Activated CD4-positive, alpha-beta T cell treated with anti-CD3 and anti-CD28 coated beads, Interleukin-2, amount 10 ng/mL, durations not matched to agents 24 days and 14 days (primary cell): Measurements from ENCODE around the gene SERPINB10. TPM values are rescaled to one million over a fixed set of nuclear protein-coding genes. Genes with fewer than 3 reads are reported as not detected.

Source experiments
- DNase-seq: peaks from one replicate; pipeline ENCODE4 v3.0.0; 2022
- H3K27ac Mint-ChIP-seq: one replicate; pipeline ENCODE4 v1.8.0; 2022; ENCODE audit warnings: mild to moderate bottlenecking, mixed read lengths
- H3K27me3 Mint-ChIP-seq: one replicate; pipeline ENCODE4 v1.8.0; 2022; ENCODE audit warnings: mixed read lengths
- H3K36me3 Mint-ChIP-seq: one replicate; pipeline ENCODE4 v1.8.0; 2022; ENCODE audit warnings: low read depth, mild to moderate bottlenecking, mixed read lengths
- H3K4me1 Mint-ChIP-seq: one replicate; pipeline ENCODE4 v1.8.0; 2021; ENCODE audit warnings: mixed read lengths
- H3K4me3 Mint-ChIP-seq: one replicate; pipeline ENCODE4 v1.8.0; 2022; ENCODE audit warnings: mild to moderate bottlenecking, moderate library complexity, mixed read lengths
- H3K9me3 Mint-ChIP-seq: one replicate; pipeline ENCODE4 v1.8.0; 2021; ENCODE audit warnings: mixed read lengths
- intact Hi-C: fragments of 100-400 bp; cut with micrococcal nuclease; formaldehyde crosslinking; loops from one replicate; pipeline ENCODE4 v1.15.1; 2023
- total RNA-seq: library from RNA; stranded (reverse); gene quantifications from 2 replicates; pipeline ENCODE4 v1.2.3, GENCODE V29; 2022

Gene SERPINB10
- total RNA-seq, result not detected in 2 replicates

GRCh38 chr18:63907664-63908063, at the start of gene SERPINB10:
SERPINB10 (plus strand) TSS chr18:63907958; CDS start chr18:63915511, 7,553 bp downstream.
- Mint-ChIP-seq H3K27me3 (peaks cover 34% of the 10 kb centered on the region), H3K27ac (no peak within 1 kb of the TSS), H3K36me3 (no peaks in the 10 kb centered on the region), H3K4me3 (no peak within 1 kb of the TSS), H3K4me1 (peaks cover 2% of the 10 kb centered on the region), H3K9me3 (no peaks in the 10 kb centered on the region)
- no peak for DNase-seq
- intact Hi-C loops, result no loop called here

DNA sequence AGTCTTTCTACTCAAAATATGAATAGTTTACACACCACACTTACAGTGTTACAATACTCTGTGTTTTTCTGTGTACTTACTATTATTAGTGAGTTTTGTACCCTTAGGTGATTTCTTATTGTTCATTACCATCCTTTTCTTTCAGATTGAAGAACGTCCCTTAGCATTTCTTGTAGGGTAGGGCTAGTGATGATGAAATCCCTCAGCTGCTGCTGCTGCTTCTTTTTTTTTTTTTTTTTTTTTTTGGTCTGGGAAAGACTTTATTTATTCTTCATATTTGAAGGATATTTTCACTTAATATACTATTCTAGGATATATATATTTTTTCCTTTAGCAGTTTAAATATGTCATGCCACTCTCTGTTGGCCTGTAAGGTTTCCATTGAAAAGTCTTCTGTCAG, 49.3 kb upstream of the SERPINB10 start:
- intact Hi-C loops, result no loop called here
- DNase-seq, result no peak
- H3K4me3 Mint-ChIP-seq, result no peak overlapping the region
- no peaks in the 10 kb centered on the region for H3K4me1 Mint-ChIP-seq
- no peaks in the 10 kb centered on the region for H3K36me3 Mint-ChIP-seq
- H3K9me3 Mint-ChIP-seq, result no peaks in the 10 kb centered on the region
- no peak overlapping the region for H3K27ac Mint-ChIP-seq
- peaks cover 17% of the 10 kb centered on the region for H3K27me3 Mint-ChIP-seq

- H3K4me3 Mint-ChIP-seq, result no peak overlapping the region
- no peaks in the 10 kb centered on the region for H3K4me1 Mint-ChIP-seq
- intact Hi-C loops, result no loop called here
- H3K27ac Mint-ChIP-seq, result no peak overlapping the region
- no peaks in the 10 kb centered on the region for H3K9me3 Mint-ChIP-seq
- H3K36me3 Mint-ChIP-seq, result no peaks in the 10 kb centered on the region
- DNase-seq, result no peak
- H3K27me3 Mint-ChIP-seq, result peaks cover 17% of the 10 kb centered on the region
Measured at GRCh38 chr18:63859781-63860475, 47.8 kb upstream of the SERPINB10 start.

- Mint-ChIP-seq H3K27me3 (peaks cover 15% of the 10 kb centered on the region), H3K36me3 (no peaks in the 10 kb centered on the region), H3K9me3 (no peaks in the 10 kb centered on the region), H3K4me1 (no peaks in the 10 kb centered on the region), H3K4me3 (no peak overlapping the region), H3K27ac (no peak overlapping the region)
- no peak for DNase-seq
- intact Hi-C loops, result no loop called here
Measured at GRCh38 chr18:63860531-63860930, 47.2 kb upstream of the SERPINB10 start.

DNA sequence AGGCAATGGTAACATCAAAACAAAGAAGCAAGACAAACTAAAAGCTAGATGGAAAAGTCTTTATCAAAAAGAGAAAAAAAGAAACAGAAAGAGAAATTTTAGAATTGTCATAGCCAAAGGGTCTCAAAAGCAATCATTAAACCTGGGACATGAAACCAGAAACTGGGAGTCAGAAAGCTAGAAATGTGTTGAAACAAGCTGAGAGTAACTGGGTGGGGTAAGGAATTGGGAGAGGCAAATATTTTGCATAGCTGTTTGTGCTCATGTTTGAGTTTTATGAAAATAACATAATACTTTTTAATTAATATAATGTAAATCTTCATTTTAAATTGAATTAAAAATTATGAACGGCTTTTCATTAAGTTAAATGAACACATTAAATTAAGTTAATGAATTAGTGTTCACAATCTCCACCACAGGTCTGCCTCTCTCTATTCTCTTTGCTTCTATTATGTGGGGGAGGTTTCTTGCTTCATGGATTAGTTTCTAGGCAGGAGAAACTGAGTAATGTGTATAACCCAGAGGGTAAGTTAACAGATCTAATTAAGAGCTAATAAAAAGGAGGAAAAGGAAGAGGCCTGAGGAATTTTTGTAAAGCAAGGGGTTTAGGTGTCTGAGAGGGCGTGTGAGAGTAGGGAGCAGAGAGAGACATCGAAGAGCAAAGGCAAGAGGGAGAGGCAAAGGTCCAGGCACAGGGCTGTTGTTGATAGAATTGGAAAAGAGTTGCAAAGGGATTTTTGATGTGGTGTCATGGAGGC, 40.2 kb upstream of the SERPINB10 start:
- H3K4me1 Mint-ChIP-seq, result no peaks in the 10 kb centered on the region
- no peak overlapping the region for H3K4me3 Mint-ChIP-seq
- no peaks in the 10 kb centered on the region for H3K9me3 Mint-ChIP-seq
- no peaks in the 10 kb centered on the region for H3K36me3 Mint-ChIP-seq
- intact Hi-C loops, result no loop called here
- no peak for DNase-seq
- H3K27me3 Mint-ChIP-seq, result no peaks in the 10 kb centered on the region
- H3K27ac Mint-ChIP-seq, result no peak overlapping the region

- H3K36me3 Mint-ChIP-seq, result no peaks in the 10 kb centered on the region
Measured at GRCh38 chr18:63868546-63868945, 39.2 kb upstream of the SERPINB10 start.

GRCh38 chr18:63869374-63869773, 38.4 kb upstream of the SERPINB10 start:
- intact Hi-C loops, result no loop called here
- H3K9me3 Mint-ChIP-seq, result no peaks in the 10 kb centered on the region
- H3K4me1 Mint-ChIP-seq, result no peaks in the 10 kb centered on the region
- H3K36me3 Mint-ChIP-seq, result no peaks in the 10 kb centered on the region
- DNase-seq, result no peak
- peaks cover 3% of the 10 kb centered on the region for H3K27me3 Mint-ChIP-seq
- no peak overlapping the region for H3K4me3 Mint-ChIP-seq
- H3K27ac Mint-ChIP-seq, result no peak overlapping the region

More at GRCh38 chr18:63868546-63868945, 39.2 kb upstream of the SERPINB10 start:
- no peak overlapping the region for H3K4me3 Mint-ChIP-seq
- peaks cover 1% of the 10 kb centered on the region for H3K27me3 Mint-ChIP-seq
- intact Hi-C loops, result no loop called here
- DNase-seq, result no peak
- H3K4me1 Mint-ChIP-seq, result no peaks in the 10 kb centered on the region
- H3K27ac Mint-ChIP-seq, result no peak overlapping the region
- H3K9me3 Mint-ChIP-seq, result no peaks in the 10 kb centered on the region

DNA sequence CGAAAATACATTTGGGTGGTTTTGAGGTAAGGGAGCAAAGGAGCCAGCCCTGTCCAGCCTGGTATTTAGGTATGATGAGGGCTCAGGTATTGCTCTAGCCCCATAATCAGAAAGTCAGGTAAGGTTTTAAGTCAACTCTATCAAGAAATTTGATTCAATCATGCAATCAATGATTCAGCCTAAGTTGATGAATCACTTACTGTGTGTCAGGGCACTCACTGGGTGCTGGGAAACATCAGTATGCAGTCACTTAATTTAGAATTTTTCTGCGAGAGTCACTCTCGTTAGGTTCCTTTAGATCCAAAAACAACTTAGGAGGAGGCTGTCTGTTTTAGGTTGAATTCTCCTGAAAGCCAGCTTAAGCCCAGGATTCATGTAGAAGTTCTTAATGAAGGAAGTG, 37.9 kb upstream of the SERPINB10 start:
- H3K36me3 Mint-ChIP-seq, result no peaks in the 10 kb centered on the region
- intact Hi-C loops, result no loop called here

DNA sequence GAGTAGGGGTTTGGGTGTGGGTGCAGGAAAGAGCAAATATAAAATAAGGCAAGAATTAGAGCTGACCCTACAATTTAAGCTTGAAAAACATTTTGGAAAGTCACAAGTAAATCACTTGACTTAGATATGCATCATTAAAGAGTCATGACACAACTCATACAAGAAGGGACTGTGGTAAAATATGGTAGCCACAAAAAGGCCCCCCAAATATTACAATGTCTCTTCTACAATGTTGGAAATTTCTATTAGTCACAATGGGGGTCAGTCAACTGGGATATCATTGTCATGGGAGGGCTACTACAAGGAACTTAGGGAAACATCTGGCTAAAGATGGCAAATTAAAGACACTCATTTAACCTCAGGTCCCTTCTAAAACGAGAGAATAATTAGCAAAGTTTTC, 35.9 kb upstream of the SERPINB10 start:
- H3K36me3 Mint-ChIP-seq, result no peaks in the 10 kb centered on the region
- intact Hi-C loops, result no loop called here

More for the DNA sequence above, 37.9 kb upstream of the SERPINB10 start:
- DNase-seq, result no peak
- H3K9me3 Mint-ChIP-seq, result no peaks in the 10 kb centered on the region
- H3K27me3 Mint-ChIP-seq, result peaks cover 3% of the 10 kb centered on the region
- H3K4me3 Mint-ChIP-seq, result no peak overlapping the region
- H3K27ac Mint-ChIP-seq, result no peak overlapping the region
- H3K4me1 Mint-ChIP-seq, result no peaks in the 10 kb centered on the region

DNA sequence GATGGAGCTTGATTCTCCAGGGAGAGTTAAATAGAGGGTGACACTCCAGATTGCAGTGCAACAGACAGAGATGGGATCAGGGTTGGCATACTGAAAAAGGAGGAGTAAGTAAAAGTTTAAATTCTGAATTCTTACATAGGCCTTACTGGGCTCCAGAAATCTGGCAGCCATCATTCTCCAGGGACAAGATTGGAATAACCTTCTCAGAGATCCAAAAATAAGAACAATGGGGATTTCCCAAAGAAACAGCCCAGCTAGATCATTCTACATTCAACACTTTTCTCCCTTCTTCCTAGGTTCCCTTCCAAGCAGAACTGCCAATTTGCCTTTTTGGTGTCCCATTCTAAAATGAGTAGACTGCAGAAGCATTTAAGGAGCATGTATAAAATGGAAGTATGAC, 35.2 kb upstream of the SERPINB10 start:
- Mint-ChIP-seq H3K27me3 (peaks cover 5% of the 10 kb centered on the region), H3K4me1 (no peaks in the 10 kb centered on the region), H3K27ac (no peak overlapping the region), H3K36me3 (no peaks in the 10 kb centered on the region), H3K4me3 (no peak overlapping the region), H3K9me3 (no peaks in the 10 kb centered on the region)
- DNase-seq, result no peak
- intact Hi-C loops, result no loop called here

More for the DNA sequence above, 35.9 kb upstream of the SERPINB10 start:
- H3K4me1 Mint-ChIP-seq, result no peaks in the 10 kb centered on the region
- no peak overlapping the region for H3K4me3 Mint-ChIP-seq
- H3K9me3 Mint-ChIP-seq, result no peaks in the 10 kb centered on the region
- no peak for DNase-seq
- no peak overlapping the region for H3K27ac Mint-ChIP-seq
- H3K27me3 Mint-ChIP-seq, result peaks cover 5% of the 10 kb centered on the region

GRCh38 chr18:63878343-63878742, 29.4 kb upstream of the SERPINB10 start:
- H3K4me3 Mint-ChIP-seq, result no peak overlapping the region
- no peaks in the 10 kb centered on the region for H3K36me3 Mint-ChIP-seq
- peaks cover 5% of the 10 kb centered on the region for H3K4me1 Mint-ChIP-seq
- peak; percentile 8 for DNase-seq
- intact Hi-C loops, result no loop called here
- H3K9me3 Mint-ChIP-seq, result no peaks in the 10 kb centered on the region
- H3K27ac Mint-ChIP-seq, result no peak overlapping the region
- peaks cover 11% of the 10 kb centered on the region for H3K27me3 Mint-ChIP-seq

DNA sequence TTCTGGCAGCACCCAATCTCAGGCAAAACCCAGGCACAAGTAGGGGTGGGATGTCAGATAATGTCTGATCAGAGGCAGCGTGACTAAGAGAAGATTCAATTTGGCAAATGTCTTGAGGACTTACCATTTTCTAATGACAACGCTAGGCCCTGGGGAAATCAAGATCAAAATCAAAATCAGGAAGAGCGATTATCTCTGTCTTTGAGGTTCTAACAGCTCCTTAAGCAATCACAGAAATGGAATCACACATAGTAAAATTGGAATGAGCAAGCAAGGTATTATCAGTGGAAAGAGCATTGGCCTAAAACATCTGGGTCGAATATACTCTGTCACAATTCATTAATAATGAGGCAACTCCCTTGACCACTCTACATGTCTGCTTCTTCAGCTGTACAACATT, 28.8 kb upstream of the SERPINB10 start:
- no peaks in the 10 kb centered on the region for H3K36me3 Mint-ChIP-seq
- DNase-seq, result peak; percentile 26
- H3K4me1 Mint-ChIP-seq, result peaks cover 5% of the 10 kb centered on the region
- intact Hi-C loops, result no loop called here
- no peak overlapping the region for H3K27ac Mint-ChIP-seq
- peaks cover 8% of the 10 kb centered on the region for H3K27me3 Mint-ChIP-seq
- H3K4me3 Mint-ChIP-seq, result no peak overlapping the region
- no peaks in the 10 kb centered on the region for H3K9me3 Mint-ChIP-seq

DNA sequence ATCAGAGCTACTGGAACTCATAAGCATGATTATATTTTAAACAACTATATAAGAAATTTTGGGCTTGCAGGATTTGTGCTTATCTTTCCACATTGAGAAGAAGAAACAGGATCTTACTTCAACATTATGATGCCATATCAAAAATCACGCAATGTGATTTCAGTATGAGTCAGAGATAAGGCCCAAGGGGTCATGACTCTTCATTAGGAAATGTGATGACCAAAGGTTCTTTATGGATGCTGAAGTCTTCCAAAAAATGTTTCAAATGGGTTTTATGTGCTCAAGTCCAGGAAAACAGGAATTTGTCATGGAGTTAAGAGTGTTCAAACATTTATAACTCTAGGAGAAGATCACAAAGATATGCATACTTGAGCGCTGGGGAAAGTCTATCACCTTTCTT, 28.0 kb upstream of the SERPINB10 start:
- intact Hi-C loops, result loop anchor here (5.0 kb wide), 2 partner anchors 47 to 58 kb away; no protein-coding TSS in a partner anchor
- H3K27me3 Mint-ChIP-seq, result peaks cover 12% of the 10 kb centered on the region
- H3K9me3 Mint-ChIP-seq, result no peaks in the 10 kb centered on the region
- H3K4me3 Mint-ChIP-seq, result no peak overlapping the region
- H3K36me3 Mint-ChIP-seq, result no peaks in the 10 kb centered on the region
- no peak overlapping the region for H3K27ac Mint-ChIP-seq
- peaks cover 5% of the 10 kb centered on the region for H3K4me1 Mint-ChIP-seq
- DNase-seq, result peak; percentile 18

GRCh38 chr18:63881851-63882250, 25.9 kb upstream of the SERPINB10 start:
- intact Hi-C loops, result loop anchor here (5.0 kb wide), 2 partner anchors 50 to 55 kb away; no protein-coding TSS in a partner anchor
- Mint-ChIP-seq H3K27ac (no peak overlapping the region), H3K4me1 (peaks cover 5% of the 10 kb centered on the region), H3K4me3 (no peak overlapping the region), H3K9me3 (no peaks in the 10 kb centered on the region), H3K27me3 (peaks cover 11% of the 10 kb centered on the region), H3K36me3 (no peaks in the 10 kb centered on the region)
- peak; percentile 25 for DNase-seq
